ENCODE results near the gene GALNT13.

The GALNT13 gene

DNA sequence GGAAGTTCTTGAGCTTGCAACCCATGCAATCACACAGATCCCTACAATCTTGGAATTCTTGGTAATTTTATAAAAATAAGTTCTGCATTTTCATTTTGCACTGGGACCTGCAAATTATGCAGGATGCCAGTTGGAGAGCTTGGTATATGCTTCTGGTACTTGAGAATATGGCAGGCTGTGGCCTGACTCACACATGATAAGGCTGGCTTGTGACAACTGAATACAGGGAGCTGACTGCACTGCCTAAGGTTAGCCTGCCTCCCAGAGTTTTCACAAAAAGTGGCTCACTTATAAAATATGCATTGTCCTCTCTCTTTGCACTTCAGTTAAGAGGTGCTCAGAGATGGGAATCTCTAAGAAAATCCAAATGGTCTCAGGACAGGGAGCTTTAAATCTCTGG, 561.3 kb downstream of the GALNT13 start:
- no peaks in the 10 kb centered on the region for H3K36me3 ChIP-seq (ENCODE audit: control insufficient read depth, insufficient read depth, low read length)
- TF ChIP-seq, protein P1, sequence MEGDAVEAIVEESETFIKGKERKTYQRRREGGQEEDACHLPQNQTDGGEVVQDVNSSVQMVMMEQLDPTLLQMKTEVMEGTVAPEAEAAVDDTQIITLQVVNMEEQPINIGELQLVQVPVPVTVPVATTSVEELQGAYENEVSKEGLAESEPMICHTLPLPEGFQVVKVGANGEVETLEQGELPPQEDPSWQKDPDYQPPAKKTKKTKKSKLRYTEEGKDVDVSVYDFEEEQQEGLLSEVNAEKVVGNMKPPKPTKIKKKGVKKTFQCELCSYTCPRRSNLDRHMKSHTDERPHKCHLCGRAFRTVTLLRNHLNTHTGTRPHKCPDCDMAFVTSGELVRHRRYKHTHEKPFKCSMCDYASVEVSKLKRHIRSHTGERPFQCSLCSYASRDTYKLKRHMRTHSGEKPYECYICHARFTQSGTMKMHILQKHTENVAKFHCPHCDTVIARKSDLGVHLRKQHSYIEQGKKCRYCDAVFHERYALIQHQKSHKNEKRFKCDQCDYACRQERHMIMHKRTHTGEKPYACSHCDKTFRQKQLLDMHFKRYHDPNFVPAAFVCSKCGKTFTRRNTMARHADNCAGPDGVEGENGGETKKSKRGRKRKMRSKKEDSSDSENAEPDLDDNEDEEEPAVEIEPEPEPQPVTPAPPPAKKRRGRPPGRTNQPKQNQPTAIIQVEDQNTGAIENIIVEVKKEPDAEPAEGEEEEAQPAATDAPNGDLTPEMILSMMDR (IDR thresholded peaks at IDR 0.05), result no peak
- H3K27me3 ChIP-seq (ENCODE audit: control insufficient read depth, insufficient read depth, low read length), result no peaks in the 10 kb centered on the region

DNA sequence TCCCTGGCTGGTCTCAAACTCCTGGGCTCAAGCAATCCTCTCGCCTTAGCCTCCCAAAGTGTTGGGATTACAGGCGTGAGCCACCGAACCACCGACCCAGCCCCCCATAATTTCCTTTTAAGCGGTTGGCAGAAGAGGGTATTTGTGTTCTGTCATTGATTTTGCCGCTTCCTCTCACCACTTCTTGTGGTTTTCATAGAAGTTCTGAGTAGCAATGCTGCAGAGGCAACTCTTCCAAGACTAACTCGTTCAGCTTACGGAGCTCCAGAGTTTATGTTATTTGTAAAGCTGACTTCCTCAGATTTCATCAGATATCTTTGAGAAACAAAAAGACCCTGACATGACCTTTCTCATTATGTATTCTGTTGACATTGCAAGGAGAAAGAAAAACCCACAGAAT, 565.4 kb downstream of the GALNT13 start:
- Histone ChIP-seq H3K9me3 (ENCODE audit: control insufficient read depth, low read length) (no peaks in the 10 kb centered on the region), H3K27ac (no peak overlapping the region), H3K9ac (no peak overlapping the region), H2AFZ (no peak overlapping the region), H3K4me1 (no peaks in the 10 kb centered on the region), H3K27me3 (ENCODE audit: control insufficient read depth, insufficient read depth, low read length) (no peaks in the 10 kb centered on the region), H3K36me3 (ENCODE audit: control insufficient read depth, insufficient read depth, low read length) (no peaks in the 10 kb centered on the region), H3K4me2 (ENCODE audit: low read length) (no peak overlapping the region), H3K79me2 (no peaks in the 10 kb centered on the region), H3K4me3 (ENCODE audit: low read depth, low read length) (no peak overlapping the region)
- TF ChIP-seq, protein P1 (IDR thresholded peaks at IDR 0.05), result no peak

More for the DNA sequence above, 561.3 kb downstream of the GALNT13 start:
- Histone ChIP-seq H3K4me1 (no peaks in the 10 kb centered on the region), H3K4me2 (ENCODE audit: low read length) (no peak overlapping the region), H3K79me2 (no peaks in the 10 kb centered on the region), H3K9me3 (ENCODE audit: control insufficient read depth, low read length) (no peaks in the 10 kb centered on the region), H3K4me3 (ENCODE audit: low read depth, low read length) (no peak overlapping the region), H2AFZ (no peak overlapping the region), H3K9ac (no peak overlapping the region), H3K27ac (no peak overlapping the region)

DNA sequence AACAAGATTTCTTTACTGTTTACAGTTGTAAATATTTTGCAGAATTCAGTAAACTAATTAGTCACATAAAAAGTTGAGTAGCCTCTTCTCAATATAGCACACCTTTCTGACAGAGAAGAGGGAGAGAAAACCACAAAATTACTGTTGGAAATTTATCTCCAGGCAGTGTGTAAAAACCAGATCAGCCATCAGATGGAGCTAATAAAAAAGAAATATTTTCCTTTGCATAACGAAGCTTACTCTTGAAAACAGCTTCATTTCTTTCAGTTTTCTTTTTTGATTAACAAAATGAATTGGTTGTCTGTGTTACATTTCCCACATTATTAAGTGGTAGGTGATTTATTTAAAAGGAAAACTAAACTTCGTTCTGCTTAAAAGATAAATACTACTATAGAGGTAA, 567.4 kb downstream of the GALNT13 start:
- Histone ChIP-seq H3K79me2 (no peaks in the 10 kb centered on the region), H3K9ac (no peak overlapping the region), H3K4me1 (no peaks in the 10 kb centered on the region), H2AFZ (no peak overlapping the region), H3K27ac (no peak overlapping the region), H3K36me3 (ENCODE audit: control insufficient read depth, insufficient read depth, low read length) (no peaks in the 10 kb centered on the region), H3K4me3 (ENCODE audit: low read depth, low read length) (no peak overlapping the region), H3K27me3 (ENCODE audit: control insufficient read depth, insufficient read depth, low read length) (no peaks in the 10 kb centered on the region), H3K4me2 (ENCODE audit: low read length) (no peak overlapping the region), H3K9me3 (ENCODE audit: control insufficient read depth, low read length) (no peaks in the 10 kb centered on the region)
- TF ChIP-seq, protein P1 (IDR thresholded peaks at IDR 0.05), result no peak

DNA sequence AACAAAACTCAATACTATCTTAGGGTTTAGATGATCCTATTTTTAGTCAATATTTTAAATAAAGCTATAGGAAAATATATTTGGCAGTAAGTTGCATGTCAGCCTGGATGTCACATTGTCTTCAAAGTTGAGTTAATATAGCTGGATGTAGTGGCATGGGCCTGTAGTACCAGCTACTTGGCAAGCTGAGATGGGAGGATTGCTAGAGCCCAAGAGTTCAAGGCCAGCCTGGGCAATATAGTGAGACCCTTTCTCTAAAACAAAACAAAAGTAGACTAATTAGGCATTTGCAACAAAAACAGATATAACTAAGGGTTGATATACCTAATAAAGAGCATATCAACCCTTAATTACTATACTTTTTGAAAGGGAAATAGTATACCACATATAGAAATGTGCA, 572.2 kb downstream of the GALNT13 start:
- H3K36me3 ChIP-seq (ENCODE audit: control insufficient read depth, insufficient read depth, low read length), result no peaks in the 10 kb centered on the region
- H3K4me1 ChIP-seq, result no peaks in the 10 kb centered on the region
- H3K27ac ChIP-seq, result no peak overlapping the region
- no peak overlapping the region for H3K4me2 ChIP-seq (ENCODE audit: low read length)
- H3K4me3 ChIP-seq (ENCODE audit: low read depth, low read length), result no peak overlapping the region
- no peak overlapping the region for H3K9ac ChIP-seq
- H3K79me2 ChIP-seq, result no peaks in the 10 kb centered on the region
- no peak overlapping the region for H2AFZ ChIP-seq
- H3K27me3 ChIP-seq (ENCODE audit: control insufficient read depth, insufficient read depth, low read length), result no peaks in the 10 kb centered on the region
- no peaks in the 10 kb centered on the region for H3K9me3 ChIP-seq (ENCODE audit: control insufficient read depth, low read length)
- TF ChIP-seq, protein P1 (IDR thresholded peaks at IDR 0.05), result no peak

DNA sequence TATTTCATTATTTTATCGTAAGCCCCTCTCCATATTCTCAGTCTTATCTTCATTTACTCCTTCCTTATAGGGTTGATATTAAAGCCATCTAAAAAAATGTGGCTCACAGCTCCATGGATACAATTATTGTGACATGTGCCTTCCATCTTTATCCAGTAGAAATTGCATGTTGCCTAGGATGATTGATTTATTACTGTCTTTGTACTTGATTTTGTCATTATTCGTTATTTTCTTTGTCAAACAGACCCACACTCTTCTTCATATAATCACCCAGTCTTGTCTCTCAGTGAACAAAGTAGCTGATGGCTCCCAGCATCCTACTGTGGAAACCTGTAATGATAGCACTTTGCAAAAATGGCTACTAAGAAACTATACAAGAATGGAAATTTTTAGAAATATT, 574.6 kb downstream of the GALNT13 start:
- Histone ChIP-seq H3K4me2 (ENCODE audit: low read length) (no peak overlapping the region), H3K36me3 (ENCODE audit: control insufficient read depth, insufficient read depth, low read length) (no peaks in the 10 kb centered on the region), H3K27me3 (ENCODE audit: control insufficient read depth, insufficient read depth, low read length) (no peaks in the 10 kb centered on the region), H3K9me3 (ENCODE audit: control insufficient read depth, low read length) (no peaks in the 10 kb centered on the region), H3K79me2 (no peaks in the 10 kb centered on the region), H3K4me3 (ENCODE audit: low read depth, low read length) (no peak overlapping the region), H3K9ac (no peak overlapping the region), H3K4me1 (no peaks in the 10 kb centered on the region), H3K27ac (no peak overlapping the region), H2AFZ (no peak overlapping the region)
- TF ChIP-seq, protein P1 (IDR thresholded peaks at IDR 0.05), result no peak

Data from parathyroid adenoma (tissue), 2 donors.